H9 (cell line): ENCODE data around the gene MT1A. TPM values are rescaled to one million over a fixed set of nuclear protein-coding genes. Genes with fewer than 3 reads are reported as not detected.

ENCODE experiments used
- DNase-seq: peaks from one replicate; pipeline ENCODE4 v3.0.0-alpha.2; 2017
- H2AFZ ChIP-seq: one replicate; pipeline ENCODE4 v1.6.1; 2013; ENCODE audit warnings: mild to moderate bottlenecking, low read length, control low read depth, moderate library complexity
- H2AK5ac ChIP-seq: 2 replicates; pipeline ENCODE4 v1.6.1; 2013; ENCODE audit warnings: low read length, control low read depth, mixed read lengths; ENCODE audit not compliant: insufficient read length
- H2BK120ac ChIP-seq: one replicate; pipeline ENCODE4 v1.6.1; 2013; ENCODE audit warnings: low read depth, mild to moderate bottlenecking, low read length, control low read depth, inconsistent platforms; ENCODE audit not compliant: poor library complexity, severe bottlenecking
- H2BK12ac ChIP-seq: 2 replicates; pipeline ENCODE4 v1.6.1; 2013; ENCODE audit warnings: low read length, control low read depth, mixed read lengths, low read depth; ENCODE audit not compliant: insufficient read length
- H2BK15ac ChIP-seq: 2 replicates; pipeline ENCODE4 v1.6.1; 2013; ENCODE audit warnings: low read depth, low read length, control low read depth
- H2BK20ac ChIP-seq: one replicate; pipeline ENCODE4 v1.6.1; 2013; ENCODE audit warnings: low read depth, mild to moderate bottlenecking, low read length, control low read depth, inconsistent platforms; ENCODE audit not compliant: poor library complexity, severe bottlenecking
- H2BK5ac ChIP-seq: 2 replicates; pipeline ENCODE4 v1.6.1; 2013; ENCODE audit warnings: low read length, control low read depth, mixed read lengths; ENCODE audit not compliant: insufficient read length
- H3K14ac ChIP-seq: 2 replicates; pipeline ENCODE4 v1.6.1; 2013; ENCODE audit warnings: low read length, control low read depth; ENCODE audit not compliant: insufficient read depth
- H3K18ac ChIP-seq: 2 replicates; pipeline ENCODE4 v1.6.1; 2013; ENCODE audit warnings: low read depth, mild to moderate bottlenecking, mixed read lengths, low read length, control low read depth; ENCODE audit not compliant: insufficient read length
- H3K23ac ChIP-seq: 2 replicates; pipeline ENCODE4 v1.6.1; 2013; ENCODE audit warnings: low read length, control low read depth, mixed read lengths, low read depth; ENCODE audit not compliant: insufficient read length
- H3K23me2 ChIP-seq: 2 replicates; pipeline ENCODE4 v1.6.1; 2013; ENCODE audit warnings: low read depth, mild to moderate bottlenecking, mixed read lengths, low read length, control low read depth; ENCODE audit not compliant: insufficient read length, poor library complexity, severe bottlenecking
- H3K27ac ChIP-seq: 2 replicates; pipeline ENCODE4 v1.5.1; 2013; ENCODE audit warnings: low read length, control low read depth, mixed read lengths, low read depth; ENCODE audit not compliant: insufficient read length
- H3K27me3 ChIP-seq: 2 replicates; pipeline ENCODE4 v1.6.1; 2013; ENCODE audit warnings: low read length, control low read depth, inconsistent platforms; ENCODE audit not compliant: insufficient read depth
- H3K4ac ChIP-seq: 2 replicates; pipeline ENCODE4 v1.6.1; 2013; ENCODE audit warnings: low read depth, mild to moderate bottlenecking, control low read depth, inconsistent platforms, low read length, moderate library complexity
- H3K4me1 ChIP-seq: 2 replicates; pipeline ENCODE4 v1.6.1; 2013; ENCODE audit warnings: low read length, control low read depth, inconsistent platforms; ENCODE audit not compliant: insufficient read depth
- H3K4me2 ChIP-seq: 2 replicates; pipeline ENCODE4 v1.6.1; 2013; ENCODE audit warnings: low read length, control low read depth, mixed read lengths; ENCODE audit not compliant: insufficient read length, insufficient read depth
- H3K56ac ChIP-seq: 2 replicates; pipeline ENCODE4 v1.6.1; 2013; ENCODE audit warnings: low read depth, mild to moderate bottlenecking, mixed read lengths, low read length, control low read depth; ENCODE audit not compliant: insufficient read length
- H3K79me1 ChIP-seq: 2 replicates; pipeline ENCODE4 v1.6.1; 2013; ENCODE audit warnings: low read depth, mild to moderate bottlenecking, moderate library complexity, low read length, control low read depth, inconsistent platforms; ENCODE audit not compliant: insufficient read depth, poor library complexity, severe bottlenecking
- H3K79me2 ChIP-seq: 2 replicates; pipeline ENCODE4 v1.6.1; 2013; ENCODE audit warnings: low read length, control low read depth, inconsistent platforms; ENCODE audit not compliant: insufficient read depth
- H3K9ac ChIP-seq: 2 replicates; pipeline ENCODE4 v1.6.1; 2013; ENCODE audit warnings: low read length, control low read depth, mixed read lengths; ENCODE audit not compliant: insufficient read length; ENCODE audit errors: extremely low read depth
- H3K9me3 ChIP-seq: one replicate; pipeline ENCODE4 v1.6.1; 2013; ENCODE audit warnings: low read depth, low read length, inconsistent platforms; ENCODE audit not compliant: control insufficient read depth
- H3T11ph ChIP-seq: one replicate; pipeline ENCODE4 v1.6.1; 2013; ENCODE audit warnings: mild to moderate bottlenecking, low read length, control low read depth, inconsistent platforms
- H4K20me1 ChIP-seq: one replicate; pipeline ENCODE4 v1.6.1; 2013; ENCODE audit not compliant: control insufficient read depth, insufficient read length, insufficient read depth
- H4K5ac ChIP-seq: 2 replicates; pipeline ENCODE4 v1.6.1; 2013; ENCODE audit warnings: low read depth, mild to moderate bottlenecking, mixed read lengths, low read length, control low read depth; ENCODE audit not compliant: insufficient read length
- H4K8ac ChIP-seq: replicated peaks from 2 replicates; pipeline ENCODE4 v1.6.1; 2013; ENCODE audit warnings: low read length, control low read depth, mixed read lengths, low read depth; ENCODE audit not compliant: insufficient read length
- H4K91ac ChIP-seq: 2 replicates; pipeline ENCODE4 v1.6.1; 2013; ENCODE audit warnings: low read depth, mild to moderate bottlenecking, moderate library complexity, mixed read lengths, low read length, control low read depth; ENCODE audit not compliant: insufficient read length
- H3K27ac Mint-ChIP-seq, 3 experiments: 2 replicates in 2 of 3; 3 replicates in 1 of 3; pipeline ENCODE4 v1.8.0; 2020 to 2021; ENCODE audit warnings: mixed read lengths in 3 of 3, mild to moderate bottlenecking in 1 of 3, moderate library complexity in 1 of 3
- H3K27me3 Mint-ChIP-seq: 2 replicates; pipeline ENCODE4 v1.8.0; 2021; ENCODE audit warnings: low read depth, mild to moderate bottlenecking, moderate library complexity, mixed read lengths
- H3K36me3 Mint-ChIP-seq, 3 experiments: 2 replicates in 2 of 3; 3 replicates in 1 of 3; pipeline ENCODE4 v1.8.0; 2020 to 2021; ENCODE audit warnings: low read depth in 3 of 3, mixed read lengths in 3 of 3; ENCODE audit not compliant: insufficient read depth in 1 of 3
- H3K4me1 Mint-ChIP-seq, 2 experiments: 2 replicates each; pipeline ENCODE4 v1.8.0; 2020; ENCODE audit warnings: mixed read lengths in 2 of 2
- H3K4me3 Mint-ChIP-seq, 2 experiments: 2 replicates in 1 of 2; 3 replicates in 1 of 2; pipeline ENCODE4 v1.8.0; 2020 to 2021; ENCODE audit warnings: mild to moderate bottlenecking in 2 of 2, mixed read lengths in 2 of 2, moderate library complexity in 1 of 2
- H3K9me3 Mint-ChIP-seq, 2 experiments: 2 replicates in 1 of 2; 3 replicates in 1 of 2; pipeline ENCODE4 v1.8.0; 2020; ENCODE audit warnings: mild to moderate bottlenecking in 2 of 2, mixed read lengths in 2 of 2, moderate library complexity in 1 of 2
- CTCF ChIP-seq: fragments of 200-600 bp; sonication (generic); conservative IDR thresholded peaks from 3 replicates; pipeline ENCODE4 v1.8.0; 2021; ENCODE audit warnings: antibody characterized with exemption, mild to moderate bottlenecking
- WGBS: extraction: QIAGEN DNeasy Blood & Tissue Kit; methylation state at CpG from one replicate; pipeline ENCODE4 v1.1.7; 2013; ENCODE audit warnings: missing lambda C conversion rate, low lambda C conversion rate, mixed read lengths; ENCODE audit not compliant: insufficient read length; ENCODE audit errors: extremely low coverage; 5-methylcytosine and 5-hydroxymethylcytosine counted together
- total RNA-seq: library from RNA; stranded (reverse); gene quantifications from 2 replicates; pipeline ENCODE4 v1.2.1, GENCODE V29; 2021

The MT1A gene
- total RNA-seq, 1 experiment from 2014 or later = not detected

- Histone ChIP-seq H2AFZ (no peak overlapping the region), H3K4me2 (no peak overlapping the region), H3K23ac (no peak overlapping the region), H3K27ac (no peak overlapping the region), H3K23me2 (peaks cover 8% of the 10 kb centered on the region), H4K91ac (no peak overlapping the region), H2BK5ac (no peak overlapping the region), H2BK12ac (no peak overlapping the region), H4K8ac (no peak overlapping the region), H3T11ph (no peak overlapping the region), H3K79me1 (no peaks in the 10 kb centered on the region), H4K5ac (no peak overlapping the region), H3K79me2 (no peaks in the 10 kb centered on the region), H2AK5ac (no peak overlapping the region), H3K4me1 (peaks cover 2% of the 10 kb centered on the region; the same call in 1 of the 2 replicates), H2BK120ac (no peak overlapping the region), H3K4ac (no peak overlapping the region), H2BK20ac (no peak overlapping the region), H3K18ac (no peak overlapping the region), H3K9me3 (no peaks in the 10 kb centered on the region), H3K27me3 (peaks cover 14% of the 10 kb centered on the region; the same call in 1 of the 2 replicates), H3K9ac (no peak overlapping the region), H2BK15ac (no peak overlapping the region), H4K20me1 (no peaks in the 10 kb centered on the region), H3K56ac (no peak overlapping the region), H3K14ac (no peak overlapping the region)
- Mint-ChIP-seq H3K4me3 (no peak overlapping the region), H3K27ac (no peak overlapping the region), H3K9me3 (no peaks in the 10 kb centered on the region), H3K4me1 (peaks cover 27 to 33% of the 10 kb centered on the region in 2 experiments), H3K27me3 (peaks cover 78% of the 10 kb centered on the region), H3K36me3 (no peaks in the 10 kb centered on the region)
- DNase-seq = no peak
- no peak for TF ChIP-seq CTCF
- WGBS = no CpG with 5 or more reads among the region's 4 CpGs
These were observed 33.5 kb upstream of the MT1A start for GRCh38 chr16:56604966-56605365.
